SU-DHL-6 (cell line): ENCODE data around the gene SCLY.

Experiments
- H2AFZ ChIP-seq: fragments of 200-600 bp; sonication (generic); 2 replicates; pipeline ENCODE4 v1.6.1; 2014; ENCODE audit warnings: low read depth, mild to moderate bottlenecking, moderate library complexity, mixed read lengths, antibody characterized with exemption, low read length; ENCODE audit not compliant: severe bottlenecking
- H3F3A ChIP-seq: fragments of 200-600 bp; shearing (Covaris generic); 2 replicates; pipeline ENCODE4 v1.6.0; 2016; ENCODE audit warnings: antibody characterized with exemption, mild to moderate bottlenecking; ENCODE audit not compliant: insufficient read depth
- H3K27ac ChIP-seq: fragments of 200-600 bp; sonication (generic); 2 replicates; pipeline ENCODE4 v1.5.1; 2016; ENCODE audit warnings: low read depth, mild to moderate bottlenecking, low read length, moderate library complexity, mixed read lengths
- H3K27me3 ChIP-seq: fragments of 200-600 bp; sonication (generic), shearing (Covaris generic); 2 replicates; pipeline ENCODE4 v1.6.0; 2014; ENCODE audit warnings: mild to moderate bottlenecking, low read length
- H3K36me3 ChIP-seq: fragments of 200-600 bp; sonication (generic); 2 replicates; pipeline ENCODE4 v1.6.1; 2014; ENCODE audit warnings: mild to moderate bottlenecking, low read length, mixed read lengths
- H3K4me2 ChIP-seq: fragments of 300-600, 200-600 bp; shearing (Covaris generic), sonication (generic); 2 replicates; pipeline ENCODE4 v1.6.0; 2014; ENCODE audit warnings: low read length, low read depth, mild to moderate bottlenecking; ENCODE audit not compliant: poor library complexity, severe bottlenecking
- H3K4me3 ChIP-seq: fragments of 200-600 bp; sonication (generic); 2 replicates; pipeline ENCODE4 v1.5.1; 2014; ENCODE audit warnings: antibody characterized with exemption, low read length, mild to moderate bottlenecking, mixed read lengths; ENCODE audit not compliant: insufficient read depth, poor library complexity, severe bottlenecking
- H3K79me2 ChIP-seq: fragments of 200-600 bp; sonication (generic); 2 replicates; pipeline ENCODE4 v1.6.1; 2014; ENCODE audit warnings: mild to moderate bottlenecking, low read length, moderate library complexity; ENCODE audit not compliant: insufficient read depth
- H3K9ac ChIP-seq: fragments of 200-600 bp; sonication (generic); 2 replicates; pipeline ENCODE4 v1.7.0; 2014; ENCODE audit warnings: mild to moderate bottlenecking, low read length
- H3K9me2 ChIP-seq: fragments of 200-600 bp; sonication (generic); replicated peaks from 2 replicates; pipeline ENCODE4 v1.6.1; 2014; ENCODE audit warnings: low read length; ENCODE audit not compliant: insufficient read depth
- H3K9me3 ChIP-seq: fragments of 200-600 bp; sonication (generic); 2 replicates; pipeline ENCODE4 v1.6.1; 2014; ENCODE audit warnings: low read length, mixed read lengths; ENCODE audit not compliant: insufficient read depth
- H4K20me1 ChIP-seq: fragments of 200-600 bp; sonication (generic); 2 replicates; pipeline ENCODE4 v1.6.1; 2014; ENCODE audit warnings: low read depth, mild to moderate bottlenecking, antibody characterized with exemption, low read length, moderate library complexity, mixed read lengths
- CTCF ChIP-seq: fragments of 200-600 bp; sonication (generic); IDR thresholded peaks from one replicate; pipeline ENCODE4 v1.5.1; 2017; ENCODE audit warnings: antibody characterized with exemption, mild to moderate bottlenecking, low read length, moderate library complexity; ENCODE audit not compliant: insufficient read depth, poor library complexity, severe bottlenecking
- EZH2phosphoT487 ChIP-seq: fragments of 200-600 bp; sonication (generic), shearing (Covaris generic); conservative IDR thresholded peaks from 2 replicates; pipeline ENCODE4 v1.6.1; 2018; ENCODE audit warnings: mild to moderate bottlenecking, antibody characterized with exemption, low read length, moderate library complexity, mixed read lengths

Gene SCLY

GRCh38 chr2:238130111-238130695, 69.4 kb downstream of the SCLY start:
- no peak for TF ChIP-seq EZH2phosphoT487
- no peak for TF ChIP-seq CTCF
- Histone ChIP-seq H3K9me3 (0 out of 2 replicates have a peak, but pooled peaks cover 4% of the 10 kb centered on the region), H3K79me2 (no peaks in the 10 kb centered on the region), H4K20me1 (no peaks in the 10 kb centered on the region), H2AFZ (no peak overlapping the region), H3K9me2 (no peaks in the 10 kb centered on the region), H3K27ac (no peak overlapping the region), H3F3A (no peaks in the 10 kb centered on the region), H3K4me3 (no peak overlapping the region), H3K36me3 (no peaks in the 10 kb centered on the region), H3K27me3 (no peaks in the 10 kb centered on the region), H3K4me2 (no peak overlapping the region), H3K9ac (no peak overlapping the region)

- Histone ChIP-seq H3K4me2 (no peak overlapping the region), H3K36me3 (no peaks in the 10 kb centered on the region), H2AFZ (no peak overlapping the region), H4K20me1 (no peaks in the 10 kb centered on the region), H3K27ac (no peak overlapping the region), H3K9ac (no peak overlapping the region), H3K79me2 (no peaks in the 10 kb centered on the region), H3K4me3 (no peak overlapping the region), H3F3A (no peaks in the 10 kb centered on the region), H3K9me3 (0 out of 2 replicates have a peak, but pooled peaks cover 4% of the 10 kb centered on the region), H3K27me3 (no peaks in the 10 kb centered on the region), H3K9me2 (no peaks in the 10 kb centered on the region)
- no peak for TF ChIP-seq EZH2phosphoT487
- no peak for TF ChIP-seq CTCF
These were observed 70.2 kb downstream of the SCLY start for GRCh38 chr2:238130696-238131628.

GRCh38 chr2:238131761-238132462, 71.1 kb downstream of the SCLY start:
- H2AFZ ChIP-seq = no peak overlapping the region
- no peak overlapping the region for H3K9ac ChIP-seq
- H3K9me3 ChIP-seq = no peaks in the 10 kb centered on the region
- H3K4me2 ChIP-seq = no peak overlapping the region
- no peak overlapping the region for H3K4me3 ChIP-seq
- no peaks in the 10 kb centered on the region for H4K20me1 ChIP-seq
- no peaks in the 10 kb centered on the region for H3K27me3 ChIP-seq
- no peak for TF ChIP-seq EZH2phosphoT487
- no peak for TF ChIP-seq CTCF
- no peaks in the 10 kb centered on the region for H3F3A ChIP-seq
- H3K79me2 ChIP-seq = no peaks in the 10 kb centered on the region
- no peaks in the 10 kb centered on the region for H3K9me2 ChIP-seq
- no peak overlapping the region for H3K27ac ChIP-seq
- H3K36me3 ChIP-seq = no peaks in the 10 kb centered on the region
